Measurements from ENCODE around the gene TMEM132C. TPM values are rescaled to one million over a fixed set of nuclear protein-coding genes. Genes with fewer than 3 reads are reported as not detected.

TMEM132C gene
- total and polyA plus RNA-seq, 2 experiments from 2014 or later, result not detected

- no peaks in the 10 kb centered on the region for H4K20me1 ChIP-seq (replicated peaks; ENCODE audit: insufficient read depth)
- TF ChIP-seq POLR2AphosphoS5 (IDR thresholded peaks at IDR 0.05; ENCODE audit: low read depth) (no peak), ZNF114 (CRISPR knock-in tag; IDR thresholded peaks at IDR 0.05) (no peak), ZNF331 (CRISPR knock-in tag; IDR thresholded peaks at IDR 0.05; ENCODE audit: low read depth) (no peak), CREB1 (CRISPR knock-in tag; IDR thresholded peaks at IDR 0.05; ENCODE audit: low read depth) (no peak), ZNF462 (CRISPR knock-in tag; IDR thresholded peaks at IDR 0.05) (no peak), EZH2phosphoT487 (IDR thresholded peaks at IDR 0.05; ENCODE audit: unreplicated experiment) (no peak), JUNB (IDR thresholded peaks at IDR 0.05; ENCODE audit: unreplicated experiment) (no peak), REST (IDR thresholded peaks at IDR 0.05; ENCODE audit: unreplicated experiment) (no peak), CTCF (conservative IDR thresholded peaks at IDR 0.05; ENCODE audit: low read depth in 2 of 2) (no peak), ETS1 (IDR thresholded peaks at IDR 0.05) (no peak), EZH2 (IDR thresholded peaks at IDR 0.05; ENCODE audit: low read depth, unreplicated experiment) (no peak), NANOG (IDR thresholded peaks at IDR 0.05; ENCODE audit: borderline replicate concordance) (no peak)
- Mint-ChIP-seq H3K27ac (no peak overlapping the region), H3K4me3 (no peak overlapping the region), H3K36me3 (ENCODE audit: low read depth) (peaks cover 61% of the 10 kb centered on the region), H3K9me3 (peaks cover 100% of the 10 kb centered on the region), H3K27me3 (ENCODE audit: insufficient read depth, low read depth, poor library complexity) (peaks cover 6% of the 10 kb centered on the region), H3K4me1 (no peaks in the 10 kb centered on the region)
- H2AFZ ChIP-seq, result no peak overlapping the region
- H3K36me3 ChIP-seq (ENCODE audit: insufficient read depth), result no peaks in the 10 kb centered on the region
- H3K27ac ChIP-seq (ENCODE audit: low read depth), result no peak overlapping the region
- no peak overlapping the region for H3K4me2 ChIP-seq
- no peak overlapping the region for H3K4me3 ChIP-seq
- no peaks in the 10 kb centered on the region for H3K79me2 ChIP-seq (replicated peaks; ENCODE audit: insufficient read depth)
- DNase-seq (ENCODE audit: low spot score), result no peak
- no peaks in the 10 kb centered on the region for H3F3A ChIP-seq (replicated peaks; ENCODE audit: low read depth)
- H3K9me2 ChIP-seq (ENCODE audit: insufficient read depth), result no peaks in the 10 kb centered on the region
- no peaks in the 10 kb centered on the region for H3K27me3 ChIP-seq (ENCODE audit: insufficient read depth)
- no peak for ATAC-seq
- no peaks in the 10 kb centered on the region for H3K4me1 ChIP-seq (ENCODE audit: insufficient read depth)
These were observed 49.1 kb downstream of the TMEM132C start for GRCh38 chr12:128316078-128316477.

All from GM23338 (cell line).